Erythroblast (primary cell): Measurements from ENCODE around the gene ST14.
A peak's percentile ranks its signal among the peaks of the same experiment; 100 is the strongest.

ENCODE experiments used
- DNase-seq, 2 experiments: peaks; one replicate each; lab custom pipeline; 2025; lab: John Stamatoyannopoulos, UW
- GATA1 ChIP-seq: IDR thresholded peaks from 2 replicates; pipeline ENCODE4 v1.6.1; 2011; ENCODE audit warnings: low read depth, mild to moderate bottlenecking, control low read depth, low read length, moderate library complexity
- POLR2A ChIP-seq: IDR thresholded peaks from 2 replicates; pipeline ENCODE4 v1.6.1; 2011; ENCODE audit warnings: mild to moderate bottlenecking, low read length

ST14 gene

DNA sequence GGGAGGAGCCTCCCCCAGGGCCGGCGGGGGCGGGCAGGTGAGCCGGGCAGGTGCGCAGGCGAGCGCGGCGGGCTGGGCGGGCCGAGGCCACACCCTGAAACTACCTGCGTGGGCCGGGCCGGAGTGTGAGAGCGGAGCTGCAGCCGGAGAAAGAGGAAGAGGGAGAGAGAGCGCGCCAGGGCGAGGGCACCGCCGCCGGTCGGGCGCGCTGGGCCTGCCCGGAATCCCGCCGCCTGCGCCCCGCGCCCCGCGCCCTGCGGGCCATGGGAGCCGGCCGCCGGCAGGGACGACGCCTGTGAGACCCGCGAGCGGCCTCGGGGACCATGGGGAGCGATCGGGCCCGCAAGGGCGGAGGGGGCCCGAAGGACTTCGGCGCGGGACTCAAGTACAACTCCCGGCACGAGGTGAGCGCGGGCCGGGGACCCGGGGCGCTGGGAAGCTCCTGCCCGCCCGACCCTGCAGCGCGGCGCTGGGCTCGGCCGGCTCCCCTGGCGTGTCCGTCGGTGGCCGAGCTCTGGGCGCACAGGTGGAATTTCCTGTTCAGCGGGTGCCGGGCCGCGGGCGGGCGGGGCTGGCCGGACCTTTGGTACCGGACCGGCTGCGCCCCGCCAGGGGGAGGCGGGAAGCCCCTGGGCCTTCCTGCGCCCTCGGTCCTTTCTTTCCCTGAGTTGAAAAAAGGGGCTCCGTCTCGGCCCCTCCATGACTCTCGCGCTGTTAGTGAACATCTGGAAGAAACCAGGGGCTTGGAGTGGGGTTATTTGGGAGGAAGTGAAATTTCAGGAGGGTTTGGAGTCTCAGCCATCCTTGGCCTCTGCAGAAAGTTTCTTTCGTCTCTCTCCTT is at the start of gene ST14:
Gene ST14 (plus strand): TSS at position 126 of the 841 bp plus-strand sequence. CDS start 198 bp downstream, at position 324.
- no peak for TF ChIP-seq POLR2A
- TF ChIP-seq GATA1, result no peak
- DNase-seq, result no peak

- no peak for DNase-seq
- TF ChIP-seq GATA1 (no peak), POLR2A (no peak)
These were observed 49.1 kb upstream of the ST14 start for GRCh38 chr11:130110339-130111108.

GRCh38 chr11:130112071-130112830 is 47.3 kb upstream of the ST14 start:
- DNase-seq, result peak; percentile 8 to 26
- TF ChIP-seq POLR2A, result no peak

GRCh38 chr11:130114281-130114680 is 45.3 kb upstream of the ST14 start:
- DNase-seq, result no peak
- TF ChIP-seq POLR2A (no peak), GATA1 (no peak)

DNA sequence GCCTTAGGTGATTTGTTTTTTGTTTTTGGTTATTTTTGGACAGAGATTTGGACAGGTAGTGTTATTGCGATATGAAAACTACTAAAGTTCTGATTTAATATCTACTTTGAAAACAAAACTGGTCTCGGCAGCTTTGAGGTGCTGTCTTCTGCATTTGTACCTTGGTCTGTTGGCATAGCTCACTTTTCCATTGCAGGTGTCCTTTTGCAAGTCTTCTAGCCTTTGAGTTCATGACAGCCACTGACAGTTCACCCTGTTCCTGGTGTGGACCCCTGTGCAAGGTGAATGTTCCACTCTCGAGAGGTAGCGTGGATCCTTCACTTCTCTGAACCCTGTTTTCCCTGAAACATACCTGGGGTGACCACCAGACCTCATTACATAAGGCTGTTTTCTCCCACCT is 44.9 kb upstream of the ST14 start:
- TF ChIP-seq GATA1, result no peak
- no peak for DNase-seq

- peak; percentile 12 to 51 for DNase-seq
- no peak for TF ChIP-seq POLR2A
- TF ChIP-seq GATA1, result no peak
These were observed 44.4 kb upstream of the ST14 start for GRCh38 chr11:130115218-130115617.

- TF ChIP-seq GATA1, result no peak
- TF ChIP-seq POLR2A, result no peak
- no peak for DNase-seq
These were observed 41.4 kb upstream of the ST14 start for GRCh38 chr11:130118165-130118564.

DNA sequence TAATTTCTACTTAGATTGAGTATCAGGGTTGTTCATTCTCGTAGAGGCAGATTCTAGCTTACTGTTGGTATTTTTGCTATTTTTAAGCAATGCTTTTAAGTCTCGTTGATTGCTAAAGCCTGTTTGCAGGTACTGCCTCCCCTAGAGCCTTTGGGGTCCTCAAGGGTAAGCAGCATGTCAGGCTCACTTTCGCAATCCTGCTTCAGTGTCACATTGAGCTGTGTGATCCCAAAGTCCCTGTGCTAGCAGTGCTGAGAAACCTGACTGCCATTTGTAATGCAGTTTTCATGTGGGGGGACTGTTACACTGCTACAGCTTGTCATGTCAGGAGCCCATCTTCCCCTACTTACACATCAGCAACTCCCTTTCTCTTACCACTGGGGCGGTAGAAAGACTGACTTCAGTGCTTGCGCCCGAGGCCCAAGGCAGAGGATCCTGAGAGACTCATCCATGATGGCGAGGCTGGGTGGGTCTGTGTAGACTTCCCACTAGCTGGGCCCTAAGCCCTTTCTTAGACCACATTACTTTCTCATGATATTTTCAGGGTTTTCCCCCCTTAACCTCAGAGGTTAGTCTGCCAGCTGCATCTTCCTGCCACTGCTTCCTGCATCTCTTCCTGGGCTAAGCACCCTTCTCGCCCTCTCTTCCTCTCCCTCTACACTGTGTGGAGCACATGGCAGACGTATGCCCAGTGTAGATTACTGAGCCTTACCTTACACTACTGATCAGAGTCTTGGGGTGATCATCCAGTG is 40.8 kb upstream of the ST14 start:
- no peak for DNase-seq
- no peak for TF ChIP-seq GATA1
- no peak for TF ChIP-seq POLR2A

GRCh38 chr11:130120045-130120444 is 39.5 kb upstream of the ST14 start:
- DNase-seq, result no peak
- no peak for TF ChIP-seq POLR2A
- TF ChIP-seq GATA1, result no peak

DNA sequence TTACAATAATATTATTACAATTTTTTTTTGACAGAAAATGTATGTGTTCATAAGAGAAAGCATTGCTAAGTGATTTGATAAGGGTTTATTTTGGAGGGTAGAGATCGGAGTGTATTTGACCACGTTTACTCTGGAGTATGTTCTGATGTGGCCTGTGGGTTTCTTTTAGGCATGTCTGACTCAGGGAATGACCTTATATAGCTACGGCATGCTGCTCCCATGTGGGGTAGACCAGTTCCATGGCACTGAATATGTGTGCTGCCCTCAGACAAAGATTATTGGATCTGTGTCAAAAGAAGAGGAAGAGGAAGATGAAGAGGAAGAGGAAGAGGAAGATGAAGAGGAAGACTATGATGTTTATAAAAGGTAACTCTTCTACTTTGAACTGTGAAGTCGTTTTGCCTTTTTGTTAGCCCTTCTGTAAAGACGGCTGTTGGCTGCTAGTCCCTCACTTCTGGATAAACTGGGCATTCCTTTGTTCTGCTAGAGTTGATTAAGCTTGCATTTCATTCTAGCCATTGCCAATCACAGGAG is 38.1 kb upstream of the ST14 start:
- no peak for TF ChIP-seq POLR2A
- TF ChIP-seq GATA1, result no peak
- DNase-seq, result no peak

DNA sequence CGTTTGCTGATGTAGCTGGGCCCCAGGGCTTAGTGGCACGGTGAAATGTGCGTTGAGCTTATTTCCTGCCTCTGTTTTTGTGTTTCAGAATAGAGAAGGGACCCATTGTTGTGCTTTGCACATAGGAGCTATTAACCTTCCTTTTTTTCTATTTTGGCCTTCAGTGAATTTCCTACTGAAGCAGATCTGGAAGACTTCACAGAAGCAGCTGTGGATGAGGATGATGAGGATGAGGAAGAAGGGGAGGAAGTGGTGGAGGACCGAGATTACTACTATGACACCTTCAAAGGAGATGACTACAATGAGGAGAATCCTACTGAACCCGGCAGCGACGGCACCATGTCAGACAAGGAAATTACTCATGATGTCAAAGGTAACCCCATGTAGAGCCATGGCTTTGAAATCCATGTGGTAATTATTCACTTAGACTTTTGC is 37.4 kb upstream of the ST14 start:
- TF ChIP-seq GATA1, result no peak
- TF ChIP-seq POLR2A, result no peak
- DNase-seq, result no peak

GRCh38 chr11:130123414-130124040 is 36.1 kb upstream of the ST14 start:
- DNase-seq, result no peak
- TF ChIP-seq GATA1, result no peak
- no peak for TF ChIP-seq POLR2A
